Measurements from ENCODE around the gene PHLDB3.

- no peak for TF ChIP-seq CTCF (IDR thresholded peaks at IDR 0.05; ENCODE audit: insufficient read depth, low read length, poor library complexity, severe bottlenecking)
- TF ChIP-seq EZH2phosphoT487 (conservative IDR thresholded peaks at IDR 0.05; ENCODE audit: low read length) = no peak
These were observed 68.8 kb downstream of the PHLDB3 start for GRCh38 chr19:43435775-43436174.
